WTC11 (cell line): Measurements from ENCODE around the gene SERPINB6.

ENCODE experiments used
- AR ChIP-seq: fragments of 250-450 bp; sonication (Bioruptor Pico); IDR thresholded peaks from 2 replicates; pipeline ENCODE4 v1.9.0; 2021; ENCODE audit warnings: mild to moderate bottlenecking
- ATF2 ChIP-seq: sonication (generic); formaldehyde crosslinking; IDR thresholded peaks from 2 replicates; pipeline ENCODE4 v1.8.1; 2022; ENCODE audit warnings: low read depth, missing genetic modification reagents, borderline replicate concordance
- CBFB ChIP-seq: sonication (generic); formaldehyde crosslinking; IDR thresholded peaks from 2 replicates; pipeline ENCODE4 v1.8.1; 2022; ENCODE audit warnings: mild to moderate bottlenecking, low read depth, missing genetic modification reagents
- CREM ChIP-seq: sonication (generic); formaldehyde crosslinking; IDR thresholded peaks from 2 replicates; pipeline ENCODE4 v1.8.1; 2022; ENCODE audit warnings: mild to moderate bottlenecking, missing genetic modification reagents, moderate library complexity
- NFYB ChIP-seq: sonication (generic); formaldehyde crosslinking; conservative IDR thresholded peaks from 2 replicates; pipeline ENCODE4 v1.8.0; 2022; ENCODE audit warnings: low read depth, missing genetic modification reagents
- USF2 ChIP-seq: sonication (generic); formaldehyde crosslinking; IDR thresholded peaks from 2 replicates; pipeline ENCODE4 v1.8.1; 2023; ENCODE audit warnings: mild to moderate bottlenecking, missing genetic modification reagents, moderate library complexity
- ZNF232 ChIP-seq: sonication (generic); formaldehyde crosslinking; IDR thresholded peaks from 2 replicates; pipeline ENCODE4 v1.8.0; 2022; ENCODE audit warnings: mild to moderate bottlenecking, missing genetic modification reagents
- ZNF416 ChIP-seq: fragments of 250-450 bp; sonication (Bioruptor Pico); IDR thresholded peaks from 2 replicates; pipeline ENCODE4 v1.9.0; 2021; ENCODE audit warnings: mild to moderate bottlenecking, inconsistent platforms
- TF ChIP-seq, protein P1 (sequence below): fragments of 200-600 bp; IDR thresholded peaks from 2 replicates; pipeline ENCODE4 v1.8.0; 2022; ENCODE audit warnings: antibody characterized with exemption
- TF ChIP-seq, protein P2 (sequence below): sonication (generic); formaldehyde crosslinking; IDR thresholded peaks from 2 replicates; pipeline ENCODE4 v1.8.0; 2022; ENCODE audit warnings: mild to moderate bottlenecking, missing genetic modification reagents
- TF ChIP-seq, protein P3 (sequence below): sonication (generic); formaldehyde crosslinking; IDR thresholded peaks from 2 replicates; pipeline ENCODE4 v1.8.0; 2023; ENCODE audit warnings: missing genetic modification reagents, mild to moderate bottlenecking, borderline replicate concordance

GRCh38 chr6:2938632-2939083, 32.7 kb downstream of the SERPINB6 start:
- TF ChIP-seq, protein P1, sequence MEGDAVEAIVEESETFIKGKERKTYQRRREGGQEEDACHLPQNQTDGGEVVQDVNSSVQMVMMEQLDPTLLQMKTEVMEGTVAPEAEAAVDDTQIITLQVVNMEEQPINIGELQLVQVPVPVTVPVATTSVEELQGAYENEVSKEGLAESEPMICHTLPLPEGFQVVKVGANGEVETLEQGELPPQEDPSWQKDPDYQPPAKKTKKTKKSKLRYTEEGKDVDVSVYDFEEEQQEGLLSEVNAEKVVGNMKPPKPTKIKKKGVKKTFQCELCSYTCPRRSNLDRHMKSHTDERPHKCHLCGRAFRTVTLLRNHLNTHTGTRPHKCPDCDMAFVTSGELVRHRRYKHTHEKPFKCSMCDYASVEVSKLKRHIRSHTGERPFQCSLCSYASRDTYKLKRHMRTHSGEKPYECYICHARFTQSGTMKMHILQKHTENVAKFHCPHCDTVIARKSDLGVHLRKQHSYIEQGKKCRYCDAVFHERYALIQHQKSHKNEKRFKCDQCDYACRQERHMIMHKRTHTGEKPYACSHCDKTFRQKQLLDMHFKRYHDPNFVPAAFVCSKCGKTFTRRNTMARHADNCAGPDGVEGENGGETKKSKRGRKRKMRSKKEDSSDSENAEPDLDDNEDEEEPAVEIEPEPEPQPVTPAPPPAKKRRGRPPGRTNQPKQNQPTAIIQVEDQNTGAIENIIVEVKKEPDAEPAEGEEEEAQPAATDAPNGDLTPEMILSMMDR = 0 out of 2 replicates have a peak, but pooled peaks have one; percentile 19
- TF ChIP-seq ATF2 (CRISPR knock-in tag) (no peak), USF2 (CRISPR knock-in tag) (no peak), ZNF232 (CRISPR knock-in tag) (no peak), AR (no peak), CBFB (no peak), ZNF416 (no peak), NFYB (no peak), CREM (CRISPR knock-in tag) (no peak)
- TF ChIP-seq, protein P2, sequence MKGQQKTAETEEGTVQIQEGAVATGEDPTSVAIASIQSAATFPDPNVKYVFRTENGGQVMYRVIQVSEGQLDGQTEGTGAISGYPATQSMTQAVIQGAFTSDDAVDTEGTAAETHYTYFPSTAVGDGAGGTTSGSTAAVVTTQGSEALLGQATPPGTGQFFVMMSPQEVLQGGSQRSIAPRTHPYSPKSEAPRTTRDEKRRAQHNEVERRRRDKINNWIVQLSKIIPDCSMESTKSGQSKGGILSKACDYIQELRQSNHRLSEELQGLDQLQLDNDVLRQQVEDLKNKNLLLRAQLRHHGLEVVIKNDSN = no peak
- TF ChIP-seq, protein P3, sequence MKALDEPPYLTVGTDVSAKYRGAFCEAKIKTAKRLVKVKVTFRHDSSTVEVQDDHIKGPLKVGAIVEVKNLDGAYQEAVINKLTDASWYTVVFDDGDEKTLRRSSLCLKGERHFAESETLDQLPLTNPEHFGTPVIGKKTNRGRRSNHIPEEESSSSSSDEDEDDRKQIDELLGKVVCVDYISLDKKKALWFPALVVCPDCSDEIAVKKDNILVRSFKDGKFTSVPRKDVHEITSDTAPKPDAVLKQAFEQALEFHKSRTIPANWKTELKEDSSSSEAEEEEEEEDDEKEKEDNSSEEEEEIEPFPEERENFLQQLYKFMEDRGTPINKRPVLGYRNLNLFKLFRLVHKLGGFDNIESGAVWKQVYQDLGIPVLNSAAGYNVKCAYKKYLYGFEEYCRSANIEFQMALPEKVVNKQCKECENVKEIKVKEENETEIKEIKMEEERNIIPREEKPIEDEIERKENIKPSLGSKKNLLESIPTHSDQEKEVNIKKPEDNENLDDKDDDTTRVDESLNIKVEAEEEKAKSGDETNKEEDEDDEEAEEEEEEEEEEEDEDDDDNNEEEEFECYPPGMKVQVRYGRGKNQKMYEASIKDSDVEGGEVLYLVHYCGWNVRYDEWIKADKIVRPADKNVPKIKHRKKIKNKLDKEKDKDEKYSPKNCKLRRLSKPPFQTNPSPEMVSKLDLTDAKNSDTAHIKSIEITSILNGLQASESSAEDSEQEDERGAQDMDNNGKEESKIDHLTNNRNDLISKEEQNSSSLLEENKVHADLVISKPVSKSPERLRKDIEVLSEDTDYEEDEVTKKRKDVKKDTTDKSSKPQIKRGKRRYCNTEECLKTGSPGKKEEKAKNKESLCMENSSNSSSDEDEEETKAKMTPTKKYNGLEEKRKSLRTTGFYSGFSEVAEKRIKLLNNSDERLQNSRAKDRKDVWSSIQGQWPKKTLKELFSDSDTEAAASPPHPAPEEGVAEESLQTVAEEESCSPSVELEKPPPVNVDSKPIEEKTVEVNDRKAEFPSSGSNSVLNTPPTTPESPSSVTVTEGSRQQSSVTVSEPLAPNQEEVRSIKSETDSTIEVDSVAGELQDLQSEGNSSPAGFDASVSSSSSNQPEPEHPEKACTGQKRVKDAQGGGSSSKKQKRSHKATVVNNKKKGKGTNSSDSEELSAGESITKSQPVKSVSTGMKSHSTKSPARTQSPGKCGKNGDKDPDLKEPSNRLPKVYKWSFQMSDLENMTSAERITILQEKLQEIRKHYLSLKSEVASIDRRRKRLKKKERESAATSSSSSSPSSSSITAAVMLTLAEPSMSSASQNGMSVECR = no peak
